Activated T-cell treated with anti-CD3 and anti-CD28 coated beads, Interleukin-2, amount 50 U/mL, for 24 hours (primary cell): ENCODE measurements around the gene MARK3.

Experiments used
- DNase-seq: peaks from one replicate; pipeline ENCODE4 v3.0.0-alpha.2; 2020
- H3K27ac Mint-ChIP-seq: 2 replicates; pipeline ENCODE4 v1.8.0; 2020; ENCODE audit warnings: mild to moderate bottlenecking, mixed read lengths
- H3K27me3 Mint-ChIP-seq: 2 replicates; pipeline ENCODE4 v1.8.0; 2020; ENCODE audit warnings: mixed read lengths
- H3K36me3 Mint-ChIP-seq: 2 replicates; pipeline ENCODE4 v1.8.0; 2020; ENCODE audit warnings: low read depth, mixed read lengths
- H3K4me1 Mint-ChIP-seq: 2 replicates; pipeline ENCODE4 v1.8.0; 2020; ENCODE audit warnings: low read depth, mixed read lengths
- H3K4me3 Mint-ChIP-seq: 2 replicates; pipeline ENCODE4 v1.8.0; 2020; ENCODE audit warnings: mild to moderate bottlenecking, moderate library complexity, mixed read lengths
- H3K9me3 Mint-ChIP-seq: 2 replicates; pipeline ENCODE4 v1.8.0; 2020; ENCODE audit warnings: mixed read lengths

MARK3 gene

GRCh38 chr14:103453791-103454190, 68.6 kb downstream of the MARK3 start:
- peaks cover 66% of the 10 kb centered on the region for H3K36me3 Mint-ChIP-seq
- DNase-seq: no peak
- no peaks in the 10 kb centered on the region for H3K27me3 Mint-ChIP-seq
- H3K4me3 Mint-ChIP-seq: no peak overlapping the region
- H3K9me3 Mint-ChIP-seq: no peaks in the 10 kb centered on the region
- peak overlapping the region; percentile 32 for H3K27ac Mint-ChIP-seq
- peaks cover 13% of the 10 kb centered on the region for H3K4me1 Mint-ChIP-seq

GRCh38 chr14:103456167-103456835, 71.1 kb downstream of the MARK3 start:
- Mint-ChIP-seq H3K4me1 (peaks cover 20% of the 10 kb centered on the region), H3K9me3 (no peaks in the 10 kb centered on the region), H3K27ac (peak overlapping the region; percentile 12), H3K4me3 (no peak overlapping the region), H3K27me3 (no peaks in the 10 kb centered on the region), H3K36me3 (peaks cover 77% of the 10 kb centered on the region)
- no peak for DNase-seq

- Mint-ChIP-seq H3K36me3 (peaks cover 80% of the 10 kb centered on the region), H3K9me3 (no peaks in the 10 kb centered on the region), H3K4me1 (peaks cover 17% of the 10 kb centered on the region), H3K27me3 (no peaks in the 10 kb centered on the region), H3K27ac (peak overlapping the region; percentile 62), H3K4me3 (no peak overlapping the region)
- DNase-seq: no peak
Measured at GRCh38 chr14:103460415-103460814, 75.2 kb downstream of the MARK3 start.

GRCh38 chr14:103463149-103463548, 77.9 kb downstream of the MARK3 start:
- peak overlapping the region; percentile 23 for H3K27ac Mint-ChIP-seq

GRCh38 chr14:103463851-103464250, 78.6 kb downstream of the MARK3 start:
- no peaks in the 10 kb centered on the region for H3K9me3 Mint-ChIP-seq
- no peak overlapping the region for H3K27ac Mint-ChIP-seq
- H3K27me3 Mint-ChIP-seq: no peaks in the 10 kb centered on the region
- H3K4me3 Mint-ChIP-seq: no peak overlapping the region
- H3K4me1 Mint-ChIP-seq: peaks cover 11% of the 10 kb centered on the region
- DNase-seq: no peak
- peaks cover 90% of the 10 kb centered on the region for H3K36me3 Mint-ChIP-seq

More at GRCh38 chr14:103463149-103463548, 77.9 kb downstream of the MARK3 start:
- DNase-seq: no peak
- H3K4me1 Mint-ChIP-seq: peaks cover 11% of the 10 kb centered on the region
- peaks cover 87% of the 10 kb centered on the region for H3K36me3 Mint-ChIP-seq
- no peak overlapping the region for H3K4me3 Mint-ChIP-seq
- H3K9me3 Mint-ChIP-seq: no peaks in the 10 kb centered on the region
- H3K27me3 Mint-ChIP-seq: no peaks in the 10 kb centered on the region

GRCh38 chr14:103472939-103473338, 87.7 kb downstream of the MARK3 start:
- H3K27me3 Mint-ChIP-seq: no peaks in the 10 kb centered on the region
- H3K4me3 Mint-ChIP-seq: no peak overlapping the region
- peaks cover 88% of the 10 kb centered on the region for H3K36me3 Mint-ChIP-seq
- DNase-seq: no peak
- no peaks in the 10 kb centered on the region for H3K4me1 Mint-ChIP-seq
- no peak overlapping the region for H3K27ac Mint-ChIP-seq
- no peaks in the 10 kb centered on the region for H3K9me3 Mint-ChIP-seq

- Mint-ChIP-seq H3K27me3 (no peaks in the 10 kb centered on the region), H3K36me3 (peaks cover 88% of the 10 kb centered on the region), H3K4me1 (peaks cover 6% of the 10 kb centered on the region), H3K27ac (peak overlapping the region; percentile 26), H3K9me3 (no peaks in the 10 kb centered on the region), H3K4me3 (no peak overlapping the region)
- no peak for DNase-seq
Measured at GRCh38 chr14:103474893-103475292, 89.7 kb downstream of the MARK3 start.

- Mint-ChIP-seq H3K27ac (peak overlapping the region; percentile 24), H3K4me1 (peaks cover 17% of the 10 kb centered on the region)
Measured at GRCh38 chr14:103476065-103476464, 90.8 kb downstream of the MARK3 start.

GRCh38 chr14:103476631-103477030, 91.4 kb downstream of the MARK3 start:
- peaks cover 21% of the 10 kb centered on the region for H3K4me1 Mint-ChIP-seq
- H3K9me3 Mint-ChIP-seq: no peaks in the 10 kb centered on the region
- DNase-seq: no peak
- no peak overlapping the region for H3K4me3 Mint-ChIP-seq
- peaks cover 89% of the 10 kb centered on the region for H3K36me3 Mint-ChIP-seq
- H3K27ac Mint-ChIP-seq: no peak overlapping the region
- no peaks in the 10 kb centered on the region for H3K27me3 Mint-ChIP-seq

More at GRCh38 chr14:103476065-103476464, 90.8 kb downstream of the MARK3 start:
- Mint-ChIP-seq H3K4me3 (no peak overlapping the region), H3K36me3 (peaks cover 88% of the 10 kb centered on the region), H3K27me3 (no peaks in the 10 kb centered on the region), H3K9me3 (no peaks in the 10 kb centered on the region)
- peak; percentile 7 for DNase-seq

- peak overlapping the region; percentile 42 for H3K27ac Mint-ChIP-seq
- H3K4me3 Mint-ChIP-seq: no peak overlapping the region
- H3K4me1 Mint-ChIP-seq: peaks cover 21% of the 10 kb centered on the region
- no peak for DNase-seq
- H3K36me3 Mint-ChIP-seq: peaks cover 84% of the 10 kb centered on the region
- H3K27me3 Mint-ChIP-seq: no peaks in the 10 kb centered on the region
- no peaks in the 10 kb centered on the region for H3K9me3 Mint-ChIP-seq
Measured at GRCh38 chr14:103480595-103480994, 95.4 kb downstream of the MARK3 start.

- Mint-ChIP-seq H3K27ac (no peak overlapping the region), H3K9me3 (no peaks in the 10 kb centered on the region), H3K27me3 (no peaks in the 10 kb centered on the region), H3K4me1 (peaks cover 21% of the 10 kb centered on the region), H3K4me3 (no peak overlapping the region), H3K36me3 (peaks cover 76% of the 10 kb centered on the region)
- DNase-seq: no peak
Measured at GRCh38 chr14:103483600-103483999, 98.4 kb downstream of the MARK3 start.

- no peak for DNase-seq
- Mint-ChIP-seq H3K4me1 (peaks cover 9% of the 10 kb centered on the region), H3K36me3 (peaks cover 76% of the 10 kb centered on the region), H3K9me3 (no peaks in the 10 kb centered on the region), H3K27me3 (no peaks in the 10 kb centered on the region), H3K27ac (peak overlapping the region; percentile 37), H3K4me3 (no peak overlapping the region)
Measured at GRCh38 chr14:103485504-103485903, 100.3 kb downstream of the MARK3 start.

GRCh38 chr14:103488071-103488470, 102.9 kb downstream of the MARK3 start:
- Mint-ChIP-seq H3K9me3 (no peaks in the 10 kb centered on the region), H3K4me3 (no peak overlapping the region), H3K36me3 (peaks cover 74% of the 10 kb centered on the region), H3K4me1 (no peaks in the 10 kb centered on the region), H3K27me3 (no peaks in the 10 kb centered on the region), H3K27ac (peak overlapping the region; percentile 23)
- no peak for DNase-seq

GRCh38 chr14:103488960-103489359, 103.7 kb downstream of the MARK3 start:
- H3K4me3 Mint-ChIP-seq: no peak overlapping the region
- no peaks in the 10 kb centered on the region for H3K9me3 Mint-ChIP-seq
- H3K27me3 Mint-ChIP-seq: no peaks in the 10 kb centered on the region
- H3K4me1 Mint-ChIP-seq: no peaks in the 10 kb centered on the region
- peaks cover 71% of the 10 kb centered on the region for H3K36me3 Mint-ChIP-seq
- H3K27ac Mint-ChIP-seq: peak overlapping the region; percentile 31
- no peak for DNase-seq

GRCh38 chr14:103489621-103490020, 104.4 kb downstream of the MARK3 start:
- Mint-ChIP-seq H3K4me1 (no peaks in the 10 kb centered on the region), H3K27me3 (no peaks in the 10 kb centered on the region), H3K4me3 (no peak overlapping the region), H3K36me3 (peaks cover 66% of the 10 kb centered on the region), H3K27ac (peak overlapping the region; percentile 31), H3K9me3 (no peaks in the 10 kb centered on the region)
- DNase-seq: no peak
